GM18907 (cell line): ENCODE data around the gene MAPK9.

Experiments
- ATAC-seq: cut with Tn5 transposase; IDR thresholded peaks from one replicate; pipeline ENCODE4 v1.9.1; 2021; ENCODE audit warnings: mild to moderate bottlenecking, moderate library complexity; ENCODE audit not compliant: unreplicated experiment

Gene MAPK9

DNA sequence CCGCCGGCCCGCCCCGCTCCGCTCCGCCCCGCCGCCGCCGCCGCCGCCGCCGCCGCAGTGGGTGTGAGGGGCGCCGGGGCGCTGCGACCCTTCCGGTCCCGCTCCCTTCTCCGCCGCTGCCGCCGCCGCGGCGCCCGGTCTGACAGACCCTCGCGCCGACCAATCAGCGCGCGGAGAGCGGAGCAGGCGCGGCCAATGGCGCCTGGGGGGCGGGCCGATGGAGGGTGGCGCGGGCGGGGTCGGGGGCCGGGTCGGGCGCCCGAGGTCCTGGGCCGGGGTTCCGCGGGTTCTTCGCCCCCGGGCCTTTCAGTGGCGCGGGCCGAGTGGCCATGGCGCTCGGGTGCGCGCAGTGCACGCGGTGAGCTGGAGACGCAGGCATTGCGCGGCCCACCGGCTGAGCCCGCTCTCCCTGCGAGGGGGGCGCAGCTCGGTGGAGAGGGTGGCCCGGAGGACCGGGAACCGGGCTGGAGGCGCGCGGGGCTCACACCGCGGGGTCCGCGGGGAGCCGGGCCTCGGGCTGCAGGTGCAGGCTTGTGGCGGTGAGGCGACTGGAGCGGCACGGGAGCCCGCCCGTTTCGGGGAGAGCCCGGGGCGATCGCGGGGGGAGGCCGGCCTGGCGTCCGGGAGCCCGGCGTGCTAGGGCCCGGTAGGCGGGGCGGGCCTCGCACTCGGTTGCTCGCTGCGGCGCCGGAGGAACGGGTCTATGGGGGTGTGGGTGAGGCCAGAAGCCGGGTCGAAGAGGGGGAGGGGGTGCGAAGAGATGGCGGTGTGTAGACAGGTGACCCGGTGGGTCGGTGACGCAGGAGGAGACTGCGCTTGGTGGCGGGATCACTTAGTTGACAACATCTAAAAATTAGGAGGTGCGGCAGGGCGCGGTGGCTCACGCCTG lies at the start of gene MAPK9:
TSS of gene MAPK9 (minus strand) at position 141 of the 889 bp plus-strand sequence. CDS start 11,522 bp downstream, outside the sequence.
- ATAC-seq, result peak; percentile 84

DNA sequence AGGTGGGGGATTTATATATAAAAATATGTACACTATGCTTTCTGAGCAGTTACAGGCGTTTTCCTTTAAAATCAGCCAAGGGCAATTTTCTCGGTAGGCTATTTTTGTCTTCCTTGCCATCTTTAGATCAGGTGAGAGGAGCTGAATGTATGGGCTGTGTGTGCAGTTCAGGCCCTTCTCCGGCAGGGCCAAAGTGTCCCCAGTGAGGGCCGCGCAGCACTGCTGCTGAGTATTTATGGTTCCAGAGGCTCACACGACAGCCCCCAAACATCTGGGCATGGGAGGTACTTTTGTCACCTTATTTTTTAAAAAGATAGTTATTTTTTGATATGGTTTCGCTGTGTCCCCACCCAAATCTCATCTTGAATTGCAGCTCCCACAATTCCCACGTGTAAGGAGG lies 49.7 kb upstream of the MAPK9 start:
- ATAC-seq, result no peak

DNA sequence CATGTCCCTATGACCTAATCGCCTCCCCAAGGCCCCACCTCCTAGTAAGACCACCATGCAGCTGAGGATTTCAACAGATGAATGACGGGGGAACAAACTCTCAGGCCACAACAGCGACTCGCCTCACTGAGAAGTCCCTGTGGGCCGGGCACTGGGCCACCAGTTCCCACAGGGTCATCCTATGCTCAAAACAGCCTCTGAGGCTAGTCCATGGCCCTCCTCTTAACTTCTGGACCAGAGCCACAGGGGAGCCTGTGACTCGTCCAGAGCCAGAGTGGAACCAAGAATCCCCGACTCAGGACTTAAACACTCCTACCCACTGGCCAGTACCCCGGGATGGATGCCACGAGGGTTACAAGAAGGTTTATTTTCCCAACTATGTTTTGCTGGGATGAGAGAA lies 49.0 kb upstream of the MAPK9 start:
- ATAC-seq, result no peak

DNA sequence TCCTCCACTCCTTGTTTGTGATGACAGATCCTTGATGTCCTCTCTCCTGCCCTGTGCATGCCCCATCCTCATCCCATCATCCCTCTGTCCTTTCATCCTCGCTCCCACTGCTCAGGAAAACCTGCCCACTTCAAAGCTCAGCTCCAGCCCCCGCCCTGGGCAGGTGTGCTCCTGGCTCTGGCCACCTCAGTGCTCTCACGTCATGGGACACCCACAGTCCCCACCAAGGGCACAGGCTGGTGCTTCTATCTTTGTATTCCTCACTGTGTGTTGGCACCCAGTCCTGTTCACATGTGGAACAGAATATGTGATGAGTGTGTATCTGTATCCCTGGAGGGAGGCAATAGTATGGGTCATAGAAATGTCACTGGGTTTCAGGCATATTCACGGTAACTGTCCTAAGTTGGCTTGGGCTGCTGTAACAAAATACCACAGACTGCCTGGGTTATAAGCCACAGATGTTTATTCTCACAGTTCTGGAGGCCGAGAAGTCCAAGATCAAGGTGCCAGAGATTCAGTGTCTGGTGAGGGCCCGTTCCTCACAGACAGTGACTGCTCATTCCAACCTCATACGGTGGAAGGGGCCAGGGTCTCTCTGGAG lies 47.8 kb upstream of the MAPK9 start:
- ATAC-seq, result no peak

DNA sequence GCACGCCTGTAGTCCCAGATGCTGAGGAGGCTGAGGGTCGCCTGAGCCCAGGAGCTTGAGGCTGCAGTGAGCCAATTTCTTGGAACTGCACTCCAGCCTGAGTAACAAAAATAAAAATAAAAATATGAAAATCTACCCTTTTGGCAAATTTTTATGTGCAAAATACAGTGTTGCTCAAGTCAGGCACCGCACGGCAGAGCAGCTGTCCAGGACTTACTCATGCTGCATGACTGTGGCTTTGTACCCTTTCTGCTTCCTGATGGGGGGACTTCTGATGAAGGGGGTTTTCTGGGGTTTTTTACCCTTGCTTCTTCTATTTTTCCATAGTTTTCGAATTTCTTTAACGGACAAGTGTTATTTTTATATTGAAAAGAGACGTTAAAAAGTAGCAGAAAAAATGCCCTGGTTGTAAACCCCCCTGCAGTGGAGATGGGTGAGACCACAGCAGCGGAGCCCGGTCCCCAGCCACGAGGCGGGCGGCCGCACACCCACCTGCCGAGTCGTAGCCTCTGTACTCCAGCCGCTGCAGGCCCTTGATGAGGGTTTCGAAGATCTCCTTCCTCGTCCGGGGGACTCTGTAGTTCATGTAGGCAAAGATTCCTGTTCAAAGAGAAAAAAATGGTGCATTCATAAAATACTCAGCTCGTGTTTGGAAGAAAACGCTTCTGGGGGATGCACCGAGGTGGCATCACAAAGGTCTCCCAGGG lies 46.3 kb upstream of the MAPK9 start:
- no peak for ATAC-seq

DNA sequence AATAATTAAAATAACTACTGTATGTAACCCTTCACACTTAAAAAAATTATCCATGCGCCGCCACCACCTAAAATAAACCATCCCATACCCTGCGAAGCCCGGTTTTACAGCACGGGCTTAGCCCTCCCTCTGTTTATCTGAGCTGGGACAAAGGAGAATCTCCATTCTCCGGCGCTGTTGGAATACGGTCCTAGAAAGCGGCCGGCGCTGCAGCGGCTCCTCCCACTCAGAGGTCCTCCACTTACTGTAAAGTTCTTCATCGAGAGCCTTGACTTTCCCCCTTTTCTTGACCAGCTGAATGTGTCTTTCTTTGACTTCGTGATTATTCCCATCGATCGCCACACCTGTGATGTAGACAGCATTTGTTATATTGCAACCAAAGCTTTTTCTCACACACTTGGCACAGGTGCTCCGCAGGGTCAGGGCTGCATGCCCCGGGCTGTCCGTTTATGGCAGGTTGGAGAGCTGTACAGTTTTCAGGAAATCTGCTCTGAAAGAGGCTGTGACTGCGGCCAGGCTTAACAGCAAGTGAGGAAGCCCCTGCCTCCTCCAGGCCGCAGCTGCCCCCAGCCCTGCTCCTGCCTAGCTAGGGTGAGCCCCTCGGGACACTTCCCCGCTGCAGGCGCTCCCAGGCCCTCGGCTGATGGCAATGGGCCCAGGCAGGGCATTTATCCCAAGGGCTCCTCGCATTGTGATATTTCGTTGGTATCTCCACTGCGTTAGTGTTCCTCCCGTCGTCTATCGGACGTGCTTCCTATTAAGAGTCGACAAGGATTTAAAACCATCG lies 44.5 kb upstream of the MAPK9 start:
- ATAC-seq, result no peak

DNA sequence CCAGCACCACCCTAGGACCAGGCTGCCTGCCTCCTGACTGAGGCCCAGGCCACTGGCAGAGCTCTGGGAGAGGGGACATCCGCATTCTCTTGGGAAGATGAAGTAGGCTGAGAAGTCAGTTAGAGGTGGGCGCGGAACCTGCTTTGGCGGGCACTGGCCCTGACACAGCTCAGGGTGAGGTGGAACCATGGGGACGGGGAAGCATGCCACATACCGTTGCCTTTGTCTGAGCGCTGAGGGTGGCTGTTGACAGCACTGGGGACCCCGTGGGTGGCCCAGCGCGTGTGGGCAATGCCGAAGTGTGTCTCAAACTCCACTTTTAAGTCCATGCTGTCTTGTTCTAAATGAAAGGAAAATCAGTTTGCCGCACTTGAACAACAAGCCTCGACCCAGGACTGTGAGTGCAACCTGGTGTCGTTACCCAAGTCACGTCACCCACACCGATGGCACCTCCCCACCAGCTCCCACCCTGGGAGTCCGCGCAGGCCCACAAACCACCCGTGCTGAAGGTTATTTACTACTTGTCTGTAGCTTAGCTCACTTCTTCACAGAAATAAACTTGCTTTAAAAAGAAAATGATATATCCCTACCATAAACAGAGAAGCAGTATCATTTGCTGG lies 43.8 kb upstream of the MAPK9 start:
- no peak for ATAC-seq

DNA sequence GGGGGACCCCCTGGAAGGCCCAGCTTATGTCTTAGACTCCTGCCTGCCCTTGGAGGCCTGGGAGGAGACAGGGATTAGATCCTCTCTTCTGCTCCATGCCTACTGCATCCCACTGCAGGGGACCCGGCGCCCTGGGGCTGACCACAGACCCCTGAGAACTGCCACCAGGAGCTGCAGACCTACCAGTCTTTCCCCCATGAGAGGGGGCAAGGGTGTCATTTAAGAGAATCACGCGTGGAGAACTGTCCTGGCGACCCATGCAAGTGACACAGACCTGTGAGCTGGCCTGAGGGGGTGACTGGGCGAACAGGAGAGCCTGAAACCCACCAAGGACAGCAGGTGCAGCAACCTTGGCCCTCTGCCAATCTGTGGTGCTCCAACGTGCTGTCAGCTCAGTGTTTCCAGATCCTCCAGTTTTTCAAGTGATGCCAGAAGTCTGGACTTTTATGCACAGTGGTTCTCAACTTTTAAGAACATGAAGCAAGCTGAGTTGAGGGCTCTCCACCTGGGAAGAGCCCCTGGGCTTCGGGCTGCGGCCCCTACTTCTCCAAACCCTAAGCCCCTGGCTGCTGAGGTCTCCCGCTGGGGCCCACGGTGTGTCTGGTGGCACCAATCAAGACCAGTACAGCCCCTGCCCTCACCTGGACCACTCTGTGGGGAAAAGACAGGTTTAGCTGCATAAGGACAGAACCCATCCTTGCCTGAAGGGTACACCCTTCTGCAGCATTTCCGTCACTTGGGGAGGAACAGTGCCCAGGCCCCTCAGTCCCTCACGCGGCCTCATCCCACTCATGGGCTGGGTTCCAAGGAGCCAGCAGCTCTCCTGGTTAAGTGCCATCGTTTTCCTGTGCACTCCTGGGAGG lies 43.1 kb upstream of the MAPK9 start:
- no peak for ATAC-seq

DNA sequence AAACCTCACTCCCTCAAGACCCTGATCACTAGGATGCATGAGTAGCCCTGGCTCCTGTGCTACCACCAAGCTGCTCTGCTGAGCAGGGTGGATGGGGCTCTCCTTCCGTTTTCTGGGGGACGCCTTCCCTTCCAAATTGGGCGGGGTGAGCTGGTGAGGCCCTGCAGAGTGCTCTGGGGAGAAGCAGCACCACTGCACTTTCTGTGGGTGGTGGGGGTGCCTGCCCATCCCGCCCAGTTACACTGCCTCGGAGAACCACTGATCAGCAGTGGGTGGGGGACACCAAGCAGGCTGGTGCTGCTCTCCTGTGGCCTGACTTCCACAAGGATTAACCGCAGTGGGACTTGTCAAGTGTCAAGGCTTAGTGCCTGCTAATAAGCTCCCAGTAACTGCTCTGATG lies 42.3 kb upstream of the MAPK9 start:
- no peak for ATAC-seq

DNA sequence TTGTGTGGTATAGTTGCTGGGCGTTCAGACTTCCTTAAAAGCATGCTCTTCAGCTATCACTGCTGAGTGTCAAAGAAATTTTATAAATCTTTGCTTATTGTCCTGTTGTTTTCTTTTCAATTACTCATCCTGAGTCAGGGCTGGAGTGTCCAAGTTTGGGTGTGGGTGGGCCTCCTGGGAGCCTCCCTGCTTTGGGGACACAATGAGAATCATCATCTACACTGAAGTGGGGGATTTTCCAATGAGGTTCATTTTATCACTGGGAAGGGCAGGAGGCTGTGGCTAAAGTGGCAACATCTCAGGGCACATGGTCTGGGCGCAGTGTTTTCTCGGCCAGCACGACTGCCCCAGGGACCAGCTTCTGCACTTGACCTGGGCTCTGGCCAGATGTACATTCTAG lies 41.8 kb upstream of the MAPK9 start:
- no peak for ATAC-seq

DNA sequence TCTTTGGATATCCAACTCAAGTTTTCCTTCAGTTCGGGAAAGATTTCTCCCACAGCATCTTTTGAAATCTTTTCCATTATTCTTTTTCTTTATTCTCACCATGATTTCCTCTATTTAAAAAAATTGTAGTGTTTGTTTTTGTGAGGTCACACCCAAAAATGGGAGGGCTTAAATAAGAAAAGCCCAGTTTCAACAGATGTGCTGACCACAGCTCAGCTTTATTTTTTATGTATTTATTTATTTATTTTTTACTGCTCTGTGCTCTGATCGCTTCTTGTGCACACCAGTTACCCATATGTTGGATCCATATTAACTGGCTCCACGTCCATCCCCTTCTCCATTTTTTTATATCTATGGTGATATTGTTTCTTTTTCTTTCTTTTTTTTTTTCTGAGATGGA lies 41.0 kb upstream of the MAPK9 start:
- no peak for ATAC-seq

DNA sequence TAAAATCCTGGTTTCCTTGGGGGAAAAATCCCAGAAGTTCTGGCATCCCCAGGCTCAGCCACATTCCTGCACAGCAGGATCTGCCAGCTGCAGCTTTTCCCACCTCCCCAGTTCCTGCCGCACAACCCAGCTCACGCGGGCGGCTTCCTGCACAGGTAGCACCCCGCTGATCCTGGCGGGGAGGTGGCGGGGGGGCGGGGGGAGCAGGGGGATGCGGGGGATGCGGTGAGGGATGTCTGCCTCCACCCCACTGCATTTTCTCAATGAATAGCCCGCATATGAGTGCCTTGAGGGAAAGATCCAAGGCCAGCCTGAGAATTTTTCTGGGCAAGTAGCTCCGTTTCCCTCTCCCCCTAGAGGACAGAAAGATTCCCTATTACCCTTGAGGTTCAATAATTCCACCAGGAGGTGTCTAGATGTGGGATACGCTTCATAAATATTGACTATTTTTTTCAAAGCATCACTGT lies 40.2 kb upstream of the MAPK9 start:
- no peak for ATAC-seq

DNA sequence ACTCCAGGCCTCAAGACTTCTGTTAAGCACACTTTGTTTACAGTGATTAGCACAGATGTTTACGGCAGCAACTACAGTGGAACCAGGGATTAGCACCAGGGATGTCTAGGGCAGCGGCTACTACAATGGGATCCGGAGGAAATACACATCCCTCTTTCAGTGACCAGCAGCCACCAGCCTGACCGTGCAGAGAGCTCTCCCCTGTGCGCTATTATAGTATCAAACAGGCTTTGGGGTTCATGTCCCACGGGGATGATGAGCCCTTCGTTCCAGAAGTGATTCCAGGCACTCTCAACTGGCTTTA lies 39.7 kb upstream of the MAPK9 start:
- no peak for ATAC-seq

DNA sequence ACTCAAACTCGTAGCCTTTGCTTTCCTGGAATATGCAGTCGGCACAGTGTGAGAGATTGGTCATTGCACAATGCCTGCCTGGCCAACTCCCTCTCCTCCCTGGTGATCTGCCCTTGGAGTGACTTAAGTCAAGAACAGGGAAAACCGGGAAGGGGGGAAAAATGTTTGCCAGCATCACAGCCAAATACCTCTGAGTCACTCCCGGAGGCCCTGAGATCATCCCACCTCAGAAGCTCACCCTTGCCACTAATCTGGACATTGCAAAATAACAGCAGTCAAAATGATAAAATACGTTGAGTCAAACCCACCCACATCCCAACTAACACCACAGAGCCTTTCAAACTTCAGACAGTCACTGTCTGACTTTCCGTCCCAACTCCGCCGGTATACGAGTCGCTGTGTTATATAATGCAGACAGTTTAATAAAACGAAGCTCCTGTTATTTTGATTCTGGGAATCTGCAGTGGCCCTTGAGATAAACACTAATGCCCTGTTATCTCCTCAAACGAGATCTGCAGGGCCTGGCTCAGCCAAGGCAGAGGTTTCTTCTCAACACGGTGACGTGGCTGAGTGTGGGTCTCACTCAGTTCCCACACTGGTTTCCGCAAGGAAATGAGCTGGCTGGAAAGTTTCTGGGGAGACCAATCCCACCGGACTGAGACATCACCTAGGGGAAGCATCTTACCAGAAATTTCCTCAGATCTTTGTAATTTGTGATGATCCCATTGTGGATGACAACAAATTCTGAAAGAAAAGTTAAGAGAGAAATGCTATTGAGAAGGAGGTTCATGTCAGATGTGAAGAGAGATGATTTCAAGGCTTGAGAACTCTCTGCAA lies 39.1 kb upstream of the MAPK9 start:
- ATAC-seq, result no peak

DNA sequence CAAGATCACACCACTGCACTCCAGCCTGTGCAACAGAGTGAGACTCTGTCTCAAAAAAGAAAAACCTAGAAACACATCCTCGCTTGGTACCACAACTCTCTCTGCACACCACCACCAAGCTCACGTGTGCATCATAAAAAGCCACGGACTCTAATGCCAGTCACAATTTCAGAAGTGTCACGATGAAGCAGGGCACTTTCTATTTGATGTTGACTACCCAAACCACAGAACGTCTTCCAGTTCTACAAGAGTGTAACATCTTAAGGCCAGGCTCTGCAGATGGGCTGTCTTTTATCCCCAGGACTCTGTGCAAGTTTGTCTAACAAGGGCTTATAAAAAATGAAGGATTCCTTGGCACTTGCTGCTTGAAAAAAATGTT lies 38.4 kb upstream of the MAPK9 start:
- no peak for ATAC-seq

DNA sequence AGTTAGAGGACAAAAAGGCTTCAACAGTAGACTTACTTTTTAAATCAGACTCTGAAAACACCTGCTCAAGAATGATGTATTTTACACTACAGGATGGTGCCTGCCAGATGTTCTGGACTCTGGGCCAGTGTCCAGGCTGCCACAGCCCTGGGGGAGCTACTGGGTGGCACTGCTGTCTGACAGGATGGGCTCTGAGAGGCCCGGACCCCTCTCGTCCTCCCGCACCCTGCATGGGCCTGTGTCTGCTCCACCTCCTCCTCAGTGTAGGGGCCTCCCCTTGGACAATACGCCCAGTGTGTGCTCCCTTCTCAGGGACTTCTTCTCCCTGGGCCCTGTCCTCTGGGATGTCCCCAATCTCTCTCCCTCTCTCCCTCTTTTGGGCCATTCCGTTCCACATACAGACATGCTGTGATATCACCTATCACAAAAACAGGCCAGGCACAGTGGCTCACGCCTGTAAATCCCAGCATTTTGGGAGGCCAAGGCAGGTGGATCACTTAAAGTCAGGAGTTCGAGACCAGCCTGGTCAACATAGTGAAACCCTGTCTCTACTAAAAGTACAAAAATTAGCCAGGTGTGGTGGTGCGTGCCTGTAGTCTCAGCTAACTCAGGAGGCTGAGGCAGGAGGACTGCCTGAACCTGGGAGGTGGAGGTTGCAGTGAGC lies 37.9 kb upstream of the MAPK9 start:
- ATAC-seq, result no peak

DNA sequence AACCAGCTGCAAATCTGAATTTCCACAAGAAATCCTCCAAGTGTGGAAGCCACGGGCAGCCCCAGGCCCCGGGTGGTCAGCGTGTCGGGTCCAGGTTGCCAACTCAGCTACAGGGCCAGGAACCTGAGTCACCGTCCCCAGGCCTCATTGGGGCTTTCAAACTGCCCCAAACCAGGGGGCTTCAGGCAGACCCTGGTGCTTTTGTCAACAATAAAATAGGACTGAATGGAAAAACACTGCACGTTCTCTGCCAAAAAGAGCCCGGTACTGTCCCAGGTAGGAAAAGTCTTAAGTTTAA lies 37.2 kb upstream of the MAPK9 start:
- no peak for ATAC-seq

DNA sequence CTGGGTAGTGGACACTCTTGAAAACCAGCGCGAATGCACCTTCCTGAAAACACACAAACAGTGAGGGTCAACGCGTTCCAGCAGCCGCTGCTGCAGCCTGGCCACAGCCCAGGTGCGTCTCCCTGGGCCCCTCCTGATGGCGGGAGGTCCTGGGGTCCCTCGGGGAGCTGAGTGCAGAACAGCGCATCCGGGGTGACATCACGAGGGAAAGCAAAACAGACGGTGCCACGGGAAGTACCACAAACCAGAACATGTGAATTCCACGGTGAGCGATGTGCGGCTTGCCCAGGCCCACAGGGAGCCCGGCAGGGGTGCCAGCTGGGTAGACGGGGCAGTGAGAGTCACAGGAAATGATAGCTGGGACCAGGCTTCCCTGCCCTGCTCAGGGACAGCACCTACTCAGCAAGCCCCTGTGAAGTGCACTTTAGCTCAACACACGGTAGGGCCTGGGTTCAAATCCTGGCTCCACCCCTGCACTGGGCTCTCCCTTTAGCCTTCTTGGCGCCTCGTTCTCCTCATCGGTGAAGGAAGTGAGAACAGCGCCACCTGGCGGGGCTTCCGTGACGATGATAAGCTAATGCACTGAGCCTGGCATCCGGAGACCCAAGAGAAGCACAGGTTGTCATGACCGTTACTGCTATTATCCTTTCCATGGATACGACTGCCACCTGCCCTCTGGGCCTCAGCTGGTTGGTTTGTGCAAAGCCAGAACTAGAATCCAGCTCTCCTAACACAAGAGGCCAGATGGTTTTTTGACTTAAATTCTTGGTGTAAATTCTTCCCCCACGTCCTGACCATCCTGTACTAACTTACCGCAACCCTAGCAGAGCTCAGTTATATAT lies 36.6 kb upstream of the MAPK9 start:
- ATAC-seq, result no peak
